Erythroblast (primary cell): ENCODE results near the gene ANKH.

ENCODE experiments used
- GATA1 ChIP-seq: IDR thresholded peaks from 2 replicates; pipeline ENCODE4 v1.6.1; 2011; ENCODE audit warnings: low read depth, mild to moderate bottlenecking, control low read depth, low read length, moderate library complexity
- POLR2A ChIP-seq: IDR thresholded peaks from 2 replicates; pipeline ENCODE4 v1.6.1; 2011; ENCODE audit warnings: mild to moderate bottlenecking, low read length

DNA sequence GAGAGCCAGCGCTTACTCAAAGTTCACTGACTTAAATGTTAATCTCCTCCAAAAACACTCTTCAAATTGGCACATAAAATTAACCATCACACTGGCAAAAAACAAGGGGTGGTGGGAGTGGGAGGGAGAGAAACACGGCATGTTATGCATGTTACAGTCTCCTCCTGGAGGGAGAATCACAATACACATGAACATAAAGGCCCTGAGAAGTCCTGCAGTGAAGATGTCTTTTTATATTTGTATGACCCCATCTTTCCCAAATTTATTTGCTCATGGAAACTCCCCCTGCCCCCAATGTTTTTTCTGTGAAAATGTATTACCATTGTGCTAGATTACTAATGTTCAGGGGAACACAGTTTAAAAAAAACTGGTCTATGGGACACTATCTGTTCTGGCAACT is 37.8 kb upstream of the ANKH start:
- no peak for TF ChIP-seq POLR2A
- no peak for TF ChIP-seq GATA1
